ENCODE results near the gene IMPACT.

The IMPACT gene

GRCh38 chr18:24381126-24381525 lies 45.3 kb upstream of the IMPACT start:
- H3K27me3 ChIP-seq (ENCODE audit: control insufficient read depth, low read length) = no peaks in the 10 kb centered on the region
- H3K27ac ChIP-seq (ENCODE audit: low read depth, low read length) = no peak overlapping the region
- H3K9me2 ChIP-seq (replicated peaks; ENCODE audit: control insufficient read depth, low read length) = no peaks in the 10 kb centered on the region
- no peaks in the 10 kb centered on the region for H3K4me1 ChIP-seq (ENCODE audit: control insufficient read depth, low read length)
- no peaks in the 10 kb centered on the region for H3K9me3 ChIP-seq (ENCODE audit: control insufficient read depth, insufficient read depth, low read length)
- H3K4me2 ChIP-seq (ENCODE audit: low read length) = no peak overlapping the region
- H3K36me3 ChIP-seq (ENCODE audit: control insufficient read depth, low read length) = no peaks in the 10 kb centered on the region
- no peaks in the 10 kb centered on the region for H4K20me1 ChIP-seq (ENCODE audit: control insufficient read depth, insufficient read depth, low read depth, low read length)
- no peaks in the 10 kb centered on the region for H3K79me2 ChIP-seq (ENCODE audit: control insufficient read depth, low read length)
- no peak overlapping the region for H3K4me3 ChIP-seq (ENCODE audit: low read length)
- H3F3A ChIP-seq (ENCODE audit: control insufficient read depth, insufficient read depth) = no peaks in the 10 kb centered on the region
- TF ChIP-seq CTCF (IDR thresholded peaks at IDR 0.05; ENCODE audit: low read depth, low read length, poor library complexity, severe bottlenecking) (no peak), EZH2phosphoT487 (IDR thresholded peaks at IDR 0.05; ENCODE audit: borderline replicate concordance, low read length) (no peak)

- Histone ChIP-seq H3F3A (ENCODE audit: control insufficient read depth, insufficient read depth) (no peaks in the 10 kb centered on the region), H3K4me1 (ENCODE audit: control insufficient read depth, low read length) (no peaks in the 10 kb centered on the region), H3K27me3 (ENCODE audit: control insufficient read depth, low read length) (no peaks in the 10 kb centered on the region), H3K9me3 (ENCODE audit: control insufficient read depth, insufficient read depth, low read length) (no peaks in the 10 kb centered on the region), H3K4me2 (ENCODE audit: low read length) (no peak overlapping the region), H3K79me2 (ENCODE audit: control insufficient read depth, low read length) (no peaks in the 10 kb centered on the region), H3K36me3 (ENCODE audit: control insufficient read depth, low read length) (no peaks in the 10 kb centered on the region), H3K4me3 (ENCODE audit: low read length) (no peak overlapping the region), H3K9me2 (replicated peaks; ENCODE audit: control insufficient read depth, low read length) (no peaks in the 10 kb centered on the region), H4K20me1 (ENCODE audit: control insufficient read depth, insufficient read depth, low read depth, low read length) (no peaks in the 10 kb centered on the region), H3K27ac (ENCODE audit: low read depth, low read length) (no peak overlapping the region)
- TF ChIP-seq EZH2phosphoT487 (IDR thresholded peaks at IDR 0.05; ENCODE audit: borderline replicate concordance, low read length) (no peak), CTCF (IDR thresholded peaks at IDR 0.05; ENCODE audit: low read depth, low read length, poor library complexity, severe bottlenecking) (no peak)
Observed at GRCh38 chr18:24386681-24387080, 39.8 kb upstream of the IMPACT start.

GRCh38 chr18:24388957-24389356 lies 37.5 kb upstream of the IMPACT start:
- Histone ChIP-seq H3K79me2 (ENCODE audit: control insufficient read depth, low read length) (no peaks in the 10 kb centered on the region), H3K9me2 (replicated peaks; ENCODE audit: control insufficient read depth, low read length) (no peaks in the 10 kb centered on the region), H3K9me3 (ENCODE audit: control insufficient read depth, insufficient read depth, low read length) (no peaks in the 10 kb centered on the region), H3K27ac (ENCODE audit: low read depth, low read length) (no peak overlapping the region), H3K36me3 (ENCODE audit: control insufficient read depth, low read length) (no peaks in the 10 kb centered on the region), H3K4me3 (ENCODE audit: low read length) (no peak overlapping the region), H4K20me1 (ENCODE audit: control insufficient read depth, insufficient read depth, low read depth, low read length) (no peaks in the 10 kb centered on the region), H3K27me3 (ENCODE audit: control insufficient read depth, low read length) (no peaks in the 10 kb centered on the region), H3F3A (ENCODE audit: control insufficient read depth, insufficient read depth) (no peaks in the 10 kb centered on the region), H3K4me2 (ENCODE audit: low read length) (no peak overlapping the region), H3K4me1 (ENCODE audit: control insufficient read depth, low read length) (no peaks in the 10 kb centered on the region)
- no peak for TF ChIP-seq EZH2phosphoT487 (IDR thresholded peaks at IDR 0.05; ENCODE audit: borderline replicate concordance, low read length)
- no peak for TF ChIP-seq CTCF (IDR thresholded peaks at IDR 0.05; ENCODE audit: low read depth, low read length, poor library complexity, severe bottlenecking)

Measured in DOHH2 (cell line).